Measurements from ENCODE around the gene GNAQ.

DNA sequence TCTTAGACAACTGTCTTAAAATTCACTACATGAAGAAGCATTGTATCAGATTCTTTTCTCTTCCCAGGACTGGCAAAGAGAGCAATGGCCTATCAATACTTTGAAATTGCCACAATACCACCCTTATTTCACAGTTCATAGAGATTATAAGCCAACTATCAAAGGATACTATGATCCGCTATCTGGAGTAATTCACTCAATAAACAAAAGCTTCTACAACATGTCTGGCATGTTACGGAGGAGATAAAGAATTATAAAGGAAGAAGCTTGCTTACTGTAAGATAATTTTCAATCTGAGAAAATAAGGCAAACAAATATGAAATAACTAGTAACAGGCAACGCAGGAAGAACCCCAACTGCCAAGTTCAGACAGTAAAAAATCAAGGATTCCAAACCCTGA is 114.8 kb downstream of the GNAQ start:
- TF ChIP-seq, protein P1, sequence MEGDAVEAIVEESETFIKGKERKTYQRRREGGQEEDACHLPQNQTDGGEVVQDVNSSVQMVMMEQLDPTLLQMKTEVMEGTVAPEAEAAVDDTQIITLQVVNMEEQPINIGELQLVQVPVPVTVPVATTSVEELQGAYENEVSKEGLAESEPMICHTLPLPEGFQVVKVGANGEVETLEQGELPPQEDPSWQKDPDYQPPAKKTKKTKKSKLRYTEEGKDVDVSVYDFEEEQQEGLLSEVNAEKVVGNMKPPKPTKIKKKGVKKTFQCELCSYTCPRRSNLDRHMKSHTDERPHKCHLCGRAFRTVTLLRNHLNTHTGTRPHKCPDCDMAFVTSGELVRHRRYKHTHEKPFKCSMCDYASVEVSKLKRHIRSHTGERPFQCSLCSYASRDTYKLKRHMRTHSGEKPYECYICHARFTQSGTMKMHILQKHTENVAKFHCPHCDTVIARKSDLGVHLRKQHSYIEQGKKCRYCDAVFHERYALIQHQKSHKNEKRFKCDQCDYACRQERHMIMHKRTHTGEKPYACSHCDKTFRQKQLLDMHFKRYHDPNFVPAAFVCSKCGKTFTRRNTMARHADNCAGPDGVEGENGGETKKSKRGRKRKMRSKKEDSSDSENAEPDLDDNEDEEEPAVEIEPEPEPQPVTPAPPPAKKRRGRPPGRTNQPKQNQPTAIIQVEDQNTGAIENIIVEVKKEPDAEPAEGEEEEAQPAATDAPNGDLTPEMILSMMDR (IDR thresholded peaks at IDR 0.05), result no peak
- no peak for TF ChIP-seq POLR2A (IDR thresholded peaks at IDR 0.05)

Measured in body of pancreas (tissue), 4 donors.